Aorta (tissue), 5 donors: ENCODE measurements around the gene IGSF22. TPM values are rescaled to one million over a fixed set of nuclear protein-coding genes. Genes with fewer than 3 reads are reported as not detected.

Experiments
- ATAC-seq: fragments of 200-7000 bp; cut with Tn5 transposase; one replicate; pipeline ENCODE4 v1.9.1; 2022; ENCODE audit warnings: moderate library complexity; ENCODE audit not compliant: low FRiP score
- DNase-seq, 2 donors: peaks; one replicate each; pipeline ENCODE4 v3.0.0-alpha.2; 2020
- H3K27ac ChIP-seq, 2 donors: one replicate each; pipeline ENCODE4 v1.5.1; 2013; ENCODE audit warnings: low read length in 2 of 2, mild to moderate bottlenecking in 2 of 2, moderate library complexity in 2 of 2, control low read depth in 1 of 2, inconsistent platforms in 1 of 2, low read depth in 1 of 2
- H3K27me3 ChIP-seq, 2 donors: one replicate each; pipeline ENCODE4 v1.6.1; 2013; ENCODE audit warnings: control low read depth in 1 of 2, low read length in 1 of 2, mild to moderate bottlenecking in 1 of 2, moderate library complexity in 1 of 2; ENCODE audit not compliant: insufficient read depth in 2 of 2, control insufficient read depth in 1 of 2
- H3K36me3 ChIP-seq, 2 donors: one replicate each; pipeline ENCODE4 v1.6.1; 2013; ENCODE audit warnings: control low read depth in 1 of 2, low read length in 1 of 2, mild to moderate bottlenecking in 1 of 2; ENCODE audit not compliant: insufficient read depth in 2 of 2, control insufficient read depth in 1 of 2
- H3K4me1 ChIP-seq, 2 donors: one replicate each; pipeline ENCODE4 v1.6.1; 2013; ENCODE audit warnings: low read length in 2 of 2, control low read depth in 1 of 2, mild to moderate bottlenecking in 1 of 2, moderate library complexity in 1 of 2; ENCODE audit not compliant: insufficient read depth in 2 of 2, control insufficient read depth in 1 of 2
- H3K4me3 ChIP-seq, 2 donors: one replicate each; pipeline ENCODE4 v1.5.1; 2013; ENCODE audit warnings: low read length in 2 of 2, control low read depth in 1 of 2, mild to moderate bottlenecking in 1 of 2
- H3K9me3 ChIP-seq: one replicate; pipeline ENCODE4 v1.6.1; 2013; ENCODE audit warnings: mild to moderate bottlenecking, low read length; ENCODE audit not compliant: control insufficient read depth
- WGBS, 2 donors: extraction: QIAGEN DNeasy Blood & Tissue Kit; methylation state at CpG; one replicate each; pipeline ENCODE4 v1.1.7; 2013; 5-methylcytosine and 5-hydroxymethylcytosine counted together
- intact Hi-C, 2 donors: fragments of 100-400 bp; cut with DNase I; formaldehyde crosslinking; loops; one replicate each; pipeline versions ENCODE4 v1.14.2 to v1.15.0; 2022
- polyA plus RNA-seq, 2 donors: library from polyadenylated mRNA; stranded (reverse); fragments of 200-250 nt; gene quantifications; one replicate each; pipeline ENCODE4 v1.2.3, GENCODE V29; 2013
- total RNA-seq, 2 donors: library from RNA; stranded (reverse); fragmentation: NEBNext Ultra II Directional; extraction: Animal tissue kit (Norgen Biotek cat#: 25700); gene quantifications; one replicate each; pipeline ENCODE4 v1.2.1, GENCODE V29; 2021
- donor health status: healthy with polysubstance abuse.
- donor health status: Bipolar disorder and iron deficiency.
- donor health status: DM: no; HTN: no; CAD: no.
- donor health status: DM: no; HTN: no; CAD: no.
- donor health status: DM: yes; HTN: yes; CAD: no.

The IGSF22 gene
- total and polyA plus RNA-seq, 4 donors = 0.30 to 0.58 TPM; not detected in 2

GRCh38 chr11:18752502-18752901, 26.5 kb upstream of the IGSF22 start:
- H3K27me3 ChIP-seq = no peaks in the 10 kb centered on the region
- H3K36me3 ChIP-seq = no peaks in the 10 kb centered on the region
- 29 to 32% methylated on average over 3 of the region's 3 CpGs for WGBS, 2 donors
- no peak overlapping the region for H3K27ac ChIP-seq
- H3K4me3 ChIP-seq = no peak overlapping the region
- ATAC-seq (no peak), DNase-seq (no peak)
- no peaks in the 10 kb centered on the region for H3K4me1 ChIP-seq
- H3K9me3 ChIP-seq = no peaks in the 10 kb centered on the region
- intact Hi-C loops = no loop called here

- Histone ChIP-seq H3K4me3 (no peak overlapping the region), H3K9me3 (no peaks in the 10 kb centered on the region), H3K27ac (no peak overlapping the region), H3K27me3 (no peaks in the 10 kb centered on the region), H3K4me1 (no peaks in the 10 kb centered on the region), H3K36me3 (no peaks in the 10 kb centered on the region)
- intact Hi-C loops = no loop called here
- DNase-seq = no peak
- WGBS, 2 donors = 80 to 90% methylated on average over 3 of the region's 3 CpGs
- no peak for ATAC-seq
Measured at GRCh38 chr11:18750944-18751343, 25.0 kb upstream of the IGSF22 start.

DNA sequence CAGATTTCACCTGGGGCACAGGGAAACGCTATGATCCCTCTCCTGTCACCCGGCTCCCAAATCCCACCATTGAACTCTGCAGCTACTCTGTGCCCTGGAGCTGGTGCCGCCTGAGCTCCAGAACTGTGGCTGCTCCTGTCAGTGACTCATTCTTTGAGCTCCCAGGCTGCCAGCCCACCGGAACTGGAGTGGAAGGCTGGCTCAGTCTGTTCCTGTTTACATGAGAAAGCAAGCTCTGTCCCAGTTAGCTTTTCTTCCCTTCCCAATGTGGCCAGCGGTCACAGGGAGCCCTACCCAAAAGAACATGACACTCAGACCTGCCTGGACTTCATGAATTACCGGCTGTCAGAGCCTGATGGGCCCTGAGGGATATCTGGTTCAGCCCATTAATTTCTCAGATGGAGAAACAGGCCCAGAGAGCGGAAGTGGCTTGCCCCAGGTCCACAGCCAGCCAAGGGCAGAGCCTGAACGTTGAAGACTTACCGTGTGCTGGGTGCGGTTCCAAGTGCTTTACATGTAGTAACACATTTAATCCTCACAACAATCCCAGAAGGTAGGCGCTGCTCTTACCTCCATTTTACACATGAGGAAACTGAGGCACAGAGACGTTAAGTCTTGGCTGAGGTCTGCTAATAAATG, 23.8 kb upstream of the IGSF22 start:
- ATAC-seq (no peak), DNase-seq (peak in 1 of 2 donors; percentile 79)
- no peaks in the 10 kb centered on the region for H3K36me3 ChIP-seq
- H3K9me3 ChIP-seq = no peaks in the 10 kb centered on the region
- WGBS, 2 donors = 51 to 52% methylated on average over 12 of the region's 12 CpGs
- intact Hi-C loops = no loop called here
- H3K4me1 ChIP-seq = no peaks in the 10 kb centered on the region
- H3K27ac ChIP-seq = no peak overlapping the region
- no peak overlapping the region for H3K4me3 ChIP-seq
- H3K27me3 ChIP-seq = no peaks in the 10 kb centered on the region

DNA sequence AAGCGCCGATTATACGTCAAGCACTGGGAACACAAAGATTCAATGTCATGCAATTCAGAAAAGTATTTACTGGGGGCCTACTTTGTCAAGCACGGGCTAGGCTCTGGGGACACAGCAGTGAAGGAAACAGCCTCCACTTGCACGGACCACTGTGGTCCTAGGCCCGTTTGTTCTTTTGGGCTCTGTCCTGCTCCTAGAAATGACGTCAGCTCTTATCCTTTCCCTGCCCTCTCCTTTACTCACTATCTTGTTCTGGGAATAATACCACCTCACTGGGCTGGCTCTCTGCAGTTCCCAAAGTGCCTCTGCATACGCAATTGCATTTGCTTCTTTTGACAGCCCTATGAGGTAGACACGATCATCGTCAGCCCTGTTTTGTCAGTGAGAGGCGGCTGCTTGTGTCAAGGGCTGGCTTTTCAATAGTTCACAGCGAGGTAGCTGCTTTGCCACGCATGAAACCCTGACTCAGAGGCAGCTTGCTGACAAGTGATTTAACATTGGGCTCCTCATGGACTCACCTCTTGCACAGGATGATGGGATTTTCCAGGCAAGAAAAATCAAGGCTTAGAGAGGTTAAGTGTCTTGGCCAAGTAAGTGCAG, 22.9 kb upstream of the IGSF22 start:
- Histone ChIP-seq H3K36me3 (no peaks in the 10 kb centered on the region), H3K4me1 (no peaks in the 10 kb centered on the region), H3K27ac (no peak overlapping the region), H3K4me3 (no peak overlapping the region), H3K9me3 (no peaks in the 10 kb centered on the region), H3K27me3 (no peaks in the 10 kb centered on the region)
- 79 to 88% methylated on average over 13 of the region's 13 CpGs for WGBS, 2 donors
- no peak for DNase-seq
- no peak for ATAC-seq
- intact Hi-C loops = no loop called here

DNA sequence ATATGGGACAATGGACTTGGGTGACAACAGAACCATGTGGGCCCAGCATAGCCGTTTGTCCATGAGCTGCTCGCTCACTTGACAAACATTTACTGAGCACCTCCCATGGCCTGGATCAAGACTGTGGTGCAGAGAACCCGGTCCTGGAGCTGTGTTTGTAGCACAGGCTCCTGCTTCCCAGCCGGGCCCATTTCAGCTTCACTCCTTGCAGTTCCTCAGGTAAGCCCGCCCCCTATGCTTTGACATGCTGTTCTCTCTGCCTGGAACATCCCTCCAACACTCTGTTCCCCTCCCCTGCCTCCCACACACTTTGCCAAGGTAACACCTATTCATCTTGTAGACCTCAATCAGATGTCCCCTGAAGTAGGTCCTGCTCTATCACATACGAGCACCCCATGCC, 19.3 kb upstream of the IGSF22 start:
- Histone ChIP-seq H3K4me3 (no peak overlapping the region), H3K4me1 (no peaks in the 10 kb centered on the region), H3K9me3 (no peaks in the 10 kb centered on the region), H3K27me3 (no peaks in the 10 kb centered on the region), H3K36me3 (no peaks in the 10 kb centered on the region), H3K27ac (no peak overlapping the region)
- DNase-seq (no peak), ATAC-seq (no peak)
- intact Hi-C loops = no loop called here
- 77 to 79% methylated on average over 6 of the region's 6 CpGs for WGBS, 2 donors

DNA sequence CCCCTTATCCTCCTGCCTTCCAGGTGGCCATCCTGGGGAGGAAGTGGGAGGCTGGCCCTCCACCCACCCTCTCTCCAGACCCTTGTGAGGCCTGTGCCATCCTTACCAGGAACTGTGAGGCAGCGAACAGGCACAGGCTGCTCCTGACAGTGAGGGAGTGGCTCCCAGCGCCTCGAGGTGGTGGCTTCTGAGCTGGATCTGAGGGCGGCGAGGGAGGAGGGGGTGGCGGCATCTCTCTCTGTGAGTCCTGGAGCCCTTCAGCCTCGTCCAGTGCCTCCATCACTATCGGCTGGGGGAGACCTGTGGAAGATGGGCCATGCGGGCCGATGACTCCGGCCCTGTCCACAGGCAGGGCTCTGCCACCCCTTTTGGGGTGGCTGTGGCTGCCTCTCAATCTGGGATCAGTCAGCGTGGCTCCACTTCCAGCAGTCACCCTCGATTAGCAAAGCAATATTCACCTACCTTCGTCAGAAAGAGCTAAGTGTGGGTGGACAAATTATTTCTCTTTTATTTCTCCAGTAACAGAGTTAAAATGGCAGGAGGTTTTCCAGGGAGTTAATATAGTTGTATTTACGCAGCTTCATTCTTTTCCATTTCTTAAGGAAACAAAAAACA, 18.0 kb upstream of the IGSF22 start:
- Histone ChIP-seq H3K4me1 (no peaks in the 10 kb centered on the region), H3K27ac (no peak overlapping the region), H3K4me3 (no peak overlapping the region), H3K9me3 (no peaks in the 10 kb centered on the region), H3K36me3 (no peaks in the 10 kb centered on the region), H3K27me3 (no peaks in the 10 kb centered on the region)
- intact Hi-C loops = no loop called here
- no peak for ATAC-seq
- no peak for DNase-seq
- WGBS, 2 donors = 84 to 87% methylated on average over 15 of the region's 15 CpGs

- H3K27ac ChIP-seq = no peak overlapping the region
- H3K4me3 ChIP-seq = no peak overlapping the region
- ATAC-seq (no peak), DNase-seq (no peak)
- no peaks in the 10 kb centered on the region for H3K27me3 ChIP-seq
- no peaks in the 10 kb centered on the region for H3K4me1 ChIP-seq
- no peaks in the 10 kb centered on the region for H3K9me3 ChIP-seq
- H3K36me3 ChIP-seq = no peaks in the 10 kb centered on the region
- intact Hi-C loops = no loop called here
- 81 to 90% methylated on average over 10 of the region's 10 CpGs for WGBS, 2 donors
Measured at GRCh38 chr11:18743365-18743764, 17.4 kb upstream of the IGSF22 start.

DNA sequence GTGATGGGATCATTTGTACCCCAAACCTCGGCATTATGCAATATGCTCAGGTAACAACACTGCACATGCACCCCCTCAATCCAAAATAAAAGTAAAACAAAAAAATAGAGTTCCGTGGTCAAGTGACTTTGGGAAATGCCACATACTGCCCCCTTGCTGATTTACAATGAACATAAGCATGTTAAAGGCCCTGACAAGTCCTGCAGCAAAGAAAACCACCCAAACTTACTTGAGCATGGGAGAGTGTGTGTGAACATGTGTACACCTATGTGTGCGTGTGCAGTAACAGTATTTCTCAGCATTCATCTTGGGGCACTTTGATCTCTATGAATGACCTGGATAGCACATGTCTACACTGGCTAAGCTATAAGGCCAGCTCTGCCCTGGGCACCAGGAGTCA, 15.8 kb upstream of the IGSF22 start:
- intact Hi-C loops = no loop called here
- no peak overlapping the region for H3K27ac ChIP-seq
- DNase-seq (no peak), ATAC-seq (no peak)
- WGBS, 2 donors = 86 to 92% methylated on average over 3 of the region's 3 CpGs
- H3K4me1 ChIP-seq = no peaks in the 10 kb centered on the region
- no peaks in the 10 kb centered on the region for H3K27me3 ChIP-seq
- H3K9me3 ChIP-seq = no peaks in the 10 kb centered on the region
- H3K4me3 ChIP-seq = no peak overlapping the region
- no peaks in the 10 kb centered on the region for H3K36me3 ChIP-seq

DNA sequence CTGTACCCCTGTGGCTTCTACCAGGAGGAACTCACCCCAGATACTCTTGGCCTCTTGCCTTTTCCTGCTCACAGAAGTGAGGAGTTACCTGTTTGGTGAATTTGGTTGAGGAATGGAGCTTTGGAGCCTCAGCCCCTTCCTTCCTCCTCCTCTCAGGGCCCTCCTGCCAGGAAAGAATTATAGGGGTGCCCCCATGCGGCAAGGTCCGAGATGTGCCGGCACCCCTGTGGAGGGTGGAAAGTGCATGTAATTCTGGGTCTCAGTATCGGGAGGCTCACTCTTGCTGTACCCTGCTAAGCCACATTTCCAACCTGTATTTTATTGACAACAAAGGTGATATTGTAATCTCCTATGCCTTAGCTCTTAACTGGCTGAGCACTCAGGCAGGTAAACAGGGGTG, 13.7 kb upstream of the IGSF22 start:
- 78 to 83% methylated on average over 4 of the region's 4 CpGs for WGBS, 2 donors
- no peaks in the 10 kb centered on the region for H3K4me1 ChIP-seq
- no peaks in the 10 kb centered on the region for H3K27me3 ChIP-seq
- no peaks in the 10 kb centered on the region for H3K9me3 ChIP-seq
- H3K4me3 ChIP-seq = no peak overlapping the region
- no peak overlapping the region for H3K27ac ChIP-seq
- DNase-seq (no peak), ATAC-seq (no peak)
- no peaks in the 10 kb centered on the region for H3K36me3 ChIP-seq
- intact Hi-C loops = no loop called here
